GM19372 (cell line): Measurements from ENCODE around the gene POFUT2.

Experiments
- ATAC-seq: cut with Tn5 transposase; IDR thresholded peaks from one replicate; pipeline ENCODE4 v1.9.1; 2021; ENCODE audit warnings: mild to moderate bottlenecking, low read depth, moderate library complexity; ENCODE audit not compliant: unreplicated experiment

POFUT2 gene

GRCh38 chr21:45299864-45300785 is 12.4 kb upstream of the POFUT2 start:
- no peak for ATAC-seq

GRCh38 chr21:45299026-45299863 is 11.6 kb upstream of the POFUT2 start:
- ATAC-seq, result no peak

GRCh38 chr21:45297869-45298268 is 10.2 kb upstream of the POFUT2 start:
- no peak for ATAC-seq

- ATAC-seq, result no peak
Observed at GRCh38 chr21:45297329-45297728, 9.6 kb upstream of the POFUT2 start.

GRCh38 chr21:45296638-45297037 is 8.9 kb upstream of the POFUT2 start:
- ATAC-seq, result no peak

GRCh38 chr21:45295576-45296365 is 8.1 kb upstream of the POFUT2 start:
- ATAC-seq, result no peak

- no peak for ATAC-seq
Observed at GRCh38 chr21:45294509-45295291, 7.0 kb upstream of the POFUT2 start.

- ATAC-seq, result no peak
Observed at GRCh38 chr21:45293726-45294401, 6.2 kb upstream of the POFUT2 start.

- ATAC-seq, result no peak
Observed at GRCh38 chr21:45293220-45293725, 5.6 kb upstream of the POFUT2 start.

GRCh38 chr21:45292399-45293219 is 4.9 kb upstream of the POFUT2 start:
- ATAC-seq, result no peak

- ATAC-seq, result no peak
Observed at GRCh38 chr21:45291613-45292398, 4.1 kb upstream of the POFUT2 start.

- no peak for ATAC-seq
Observed at GRCh38 chr21:45290948-45291612, 3.4 kb upstream of the POFUT2 start.

GRCh38 chr21:45289655-45290515 is 2.2 kb upstream of the POFUT2 start:
- no peak for ATAC-seq

- no peak for ATAC-seq
Observed at GRCh38 chr21:45289134-45289533, 1.4 kb upstream of the POFUT2 start.

GRCh38 chr21:45288441-45288841 is 746 bp upstream of the POFUT2 start:
- no peak for ATAC-seq
